Retinal pigment epithelial cell (primary cell): Measurements from ENCODE around the gene TTC16.

ENCODE experiments used
- DNase-seq: peaks from one replicate; pipeline ENCODE4 v3.0.0-alpha.2; 2010; ENCODE audit warnings: low read depth
- H3K4me3 ChIP-seq: 2 replicates; pipeline ENCODE4 v1.5.1; 2011; ENCODE audit warnings: mild to moderate bottlenecking, low read length, control low read depth, moderate library complexity
- TF ChIP-seq, protein P1 (sequence below): conservative IDR thresholded peaks from 2 replicates; pipeline ENCODE4 v1.5.1; 2011; ENCODE audit warnings: low read depth, low read length, control low read depth, inconsistent platforms

Gene TTC16, protein sequence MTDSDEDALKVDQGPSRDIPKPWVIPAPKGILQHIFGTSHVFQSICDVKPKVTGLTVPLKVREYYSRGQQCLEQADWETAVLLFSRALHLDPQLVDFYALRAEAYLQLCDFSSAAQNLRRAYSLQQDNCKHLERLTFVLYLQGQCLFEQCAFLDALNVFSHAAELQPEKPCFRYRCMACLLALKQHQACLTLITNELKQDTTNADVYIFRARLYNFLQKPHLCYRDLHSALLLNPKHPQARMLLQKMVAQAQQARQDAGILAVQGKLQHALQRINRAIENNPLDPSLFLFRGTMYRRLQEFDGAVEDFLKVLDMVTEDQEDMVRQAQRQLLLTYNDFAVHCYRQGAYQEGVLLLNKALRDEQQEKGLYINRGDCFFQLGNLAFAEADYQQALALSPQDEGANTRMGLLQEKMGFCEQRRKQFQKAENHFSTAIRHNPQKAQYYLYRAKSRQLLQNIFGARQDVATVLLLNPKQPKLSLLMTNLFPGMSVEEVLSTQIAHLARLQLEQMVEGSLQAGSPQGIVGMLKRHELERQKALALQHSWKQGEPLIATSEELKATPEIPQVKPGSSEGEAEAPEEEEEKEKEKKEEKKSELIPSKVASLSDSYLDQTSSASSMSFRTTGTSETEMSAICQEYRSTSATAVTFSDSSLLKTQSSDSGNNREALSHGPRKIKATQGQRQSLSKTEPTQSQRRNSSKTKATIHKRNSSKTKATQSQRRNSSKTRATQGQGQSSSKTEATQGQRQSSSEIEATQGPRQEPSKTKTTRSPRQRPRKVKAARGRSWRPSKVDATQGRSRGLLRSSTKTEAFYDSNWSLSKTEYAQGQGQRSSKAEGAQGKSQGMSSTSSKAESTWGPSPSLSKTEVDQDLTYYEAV

DNA sequence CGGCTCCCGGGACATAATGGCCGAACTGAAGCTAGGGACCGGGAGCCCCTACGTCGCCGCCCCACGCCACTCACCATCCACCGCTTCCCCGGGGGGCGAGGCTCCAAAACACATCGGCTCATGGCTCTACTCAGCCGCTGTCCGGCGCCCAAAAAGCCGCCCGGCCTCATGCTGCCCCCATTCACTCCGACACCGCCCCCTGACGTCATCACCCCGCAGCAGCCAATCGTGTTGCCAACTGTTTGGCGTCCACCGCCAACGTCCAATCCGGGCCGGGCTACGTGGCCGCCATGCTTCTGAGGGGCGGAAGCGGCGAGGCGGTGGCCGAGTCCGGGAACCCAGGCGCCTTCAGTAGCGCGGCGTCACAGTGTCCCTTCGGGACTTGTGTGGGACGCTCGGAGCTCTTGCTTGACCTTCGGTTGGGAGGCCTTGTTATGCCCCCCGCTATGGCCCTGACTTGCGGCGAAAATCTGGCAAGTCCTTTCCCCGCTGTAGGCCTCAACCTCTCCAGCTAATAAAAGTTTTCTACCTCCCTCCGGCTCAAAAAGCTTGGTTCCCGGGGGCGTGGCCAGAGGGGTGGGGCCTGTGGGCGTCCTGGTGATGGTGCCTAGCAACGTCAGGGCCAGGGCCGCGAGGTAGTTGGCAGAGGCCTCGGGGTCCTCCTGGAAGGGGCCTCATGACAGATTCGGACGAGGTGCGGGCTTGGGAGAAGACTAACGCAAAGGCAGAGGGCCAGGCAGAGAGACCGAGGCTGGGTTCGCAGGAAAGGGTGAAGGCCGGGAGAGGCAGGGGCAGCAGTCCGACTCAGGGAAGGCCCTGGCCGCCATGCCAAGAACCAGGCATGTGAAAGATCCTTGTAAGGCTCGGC lies at the start of gene TTC16, which contains the start of gene PTRH1:
Gene TTC16 (plus strand): TSS at position 610 of the 868 bp plus-strand sequence. CDS start 67 bp downstream, at position 677.
Gene PTRH1 (minus strand): TSS at position 194 of the 868 bp plus-strand sequence. CDS start 24 bp downstream, at position 170.
- DNase-seq: peak; percentile 67
- TF ChIP-seq, protein P1, sequence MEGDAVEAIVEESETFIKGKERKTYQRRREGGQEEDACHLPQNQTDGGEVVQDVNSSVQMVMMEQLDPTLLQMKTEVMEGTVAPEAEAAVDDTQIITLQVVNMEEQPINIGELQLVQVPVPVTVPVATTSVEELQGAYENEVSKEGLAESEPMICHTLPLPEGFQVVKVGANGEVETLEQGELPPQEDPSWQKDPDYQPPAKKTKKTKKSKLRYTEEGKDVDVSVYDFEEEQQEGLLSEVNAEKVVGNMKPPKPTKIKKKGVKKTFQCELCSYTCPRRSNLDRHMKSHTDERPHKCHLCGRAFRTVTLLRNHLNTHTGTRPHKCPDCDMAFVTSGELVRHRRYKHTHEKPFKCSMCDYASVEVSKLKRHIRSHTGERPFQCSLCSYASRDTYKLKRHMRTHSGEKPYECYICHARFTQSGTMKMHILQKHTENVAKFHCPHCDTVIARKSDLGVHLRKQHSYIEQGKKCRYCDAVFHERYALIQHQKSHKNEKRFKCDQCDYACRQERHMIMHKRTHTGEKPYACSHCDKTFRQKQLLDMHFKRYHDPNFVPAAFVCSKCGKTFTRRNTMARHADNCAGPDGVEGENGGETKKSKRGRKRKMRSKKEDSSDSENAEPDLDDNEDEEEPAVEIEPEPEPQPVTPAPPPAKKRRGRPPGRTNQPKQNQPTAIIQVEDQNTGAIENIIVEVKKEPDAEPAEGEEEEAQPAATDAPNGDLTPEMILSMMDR: no peak
- peak within 1 kb of the TSS; percentile 88 for H3K4me3 ChIP-seq

DNA sequence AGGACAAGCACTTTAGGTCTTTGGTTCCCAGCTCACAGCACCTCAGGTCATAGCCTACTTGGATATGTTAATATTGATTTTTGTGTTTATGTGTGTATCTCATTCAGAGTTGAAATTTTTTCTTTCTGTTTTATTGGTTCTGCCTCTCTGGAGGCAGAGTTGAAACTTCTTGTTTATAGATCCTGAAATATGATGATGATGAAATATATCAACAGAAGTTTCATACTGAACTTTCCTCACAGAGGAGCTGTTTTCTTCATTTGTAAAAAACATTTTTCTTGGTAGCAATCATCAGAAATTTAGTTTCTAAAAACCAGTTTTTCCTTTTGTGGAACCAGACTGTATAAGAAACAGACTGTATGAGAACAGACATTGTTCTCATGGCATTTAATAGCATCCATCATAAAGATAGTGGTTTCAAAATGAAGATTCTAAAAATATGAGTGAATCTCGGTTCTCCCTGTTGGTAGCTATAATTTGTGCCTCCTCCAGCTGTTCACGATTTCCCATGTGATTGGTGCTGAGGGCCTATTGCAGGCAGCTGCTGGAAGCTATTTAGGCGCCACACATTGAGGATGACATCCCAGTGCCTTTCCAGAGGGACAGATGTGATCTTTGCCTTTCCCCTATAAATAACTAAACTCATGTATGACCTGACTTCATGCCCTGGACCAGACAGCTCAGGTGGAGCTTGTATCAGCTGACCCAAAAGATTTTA lies 48.6 kb upstream of the TTC16 start:
- no peak for DNase-seq
- no peak overlapping the region for H3K4me3 ChIP-seq
- TF ChIP-seq, protein P1: no peak

DNA sequence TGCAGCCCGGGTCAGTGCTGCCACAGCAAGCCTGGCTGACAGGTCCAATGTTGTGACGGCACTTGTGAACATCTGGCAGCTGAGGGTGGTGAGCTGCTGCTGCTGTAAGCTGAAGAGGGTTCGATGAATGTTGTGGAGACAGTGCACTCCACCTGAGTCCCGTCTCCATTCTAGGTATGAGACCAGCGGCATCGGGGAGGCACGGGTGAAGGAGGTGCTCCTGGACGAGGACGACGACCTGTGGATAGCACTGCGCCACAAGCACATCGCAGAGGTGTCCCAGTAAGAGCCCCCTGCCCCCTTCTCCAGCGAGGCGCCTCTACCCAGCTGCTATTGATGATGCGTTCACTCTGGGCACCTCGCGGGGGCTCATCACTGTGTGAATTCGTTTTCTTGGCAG lies 48.0 kb upstream of the TTC16 start:
- no peak overlapping the region for H3K4me3 ChIP-seq
- TF ChIP-seq, protein P1: no peak
- no peak for DNase-seq

DNA sequence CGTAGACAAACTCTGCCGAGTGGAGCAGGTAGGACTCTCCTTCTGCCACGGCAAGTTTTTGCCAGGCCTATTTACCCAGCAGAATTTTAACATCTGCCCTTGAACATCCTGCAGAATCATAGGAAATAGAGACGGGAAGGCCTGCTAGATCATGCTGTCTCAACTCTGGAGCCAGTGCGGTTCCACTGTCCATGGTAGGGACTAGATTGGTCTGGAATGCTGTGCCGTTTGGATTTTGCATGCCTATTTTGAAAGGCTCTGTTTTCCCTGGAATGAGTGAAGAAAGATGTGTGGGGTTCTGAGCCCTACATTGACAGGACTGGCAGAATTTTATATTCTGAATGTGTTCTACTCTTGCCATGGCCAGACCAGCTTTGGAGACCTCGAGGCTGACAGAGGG lies 42.6 kb upstream of the TTC16 start:
- no peak for DNase-seq
- TF ChIP-seq, protein P1: no peak
- H3K4me3 ChIP-seq: no peak overlapping the region

DNA sequence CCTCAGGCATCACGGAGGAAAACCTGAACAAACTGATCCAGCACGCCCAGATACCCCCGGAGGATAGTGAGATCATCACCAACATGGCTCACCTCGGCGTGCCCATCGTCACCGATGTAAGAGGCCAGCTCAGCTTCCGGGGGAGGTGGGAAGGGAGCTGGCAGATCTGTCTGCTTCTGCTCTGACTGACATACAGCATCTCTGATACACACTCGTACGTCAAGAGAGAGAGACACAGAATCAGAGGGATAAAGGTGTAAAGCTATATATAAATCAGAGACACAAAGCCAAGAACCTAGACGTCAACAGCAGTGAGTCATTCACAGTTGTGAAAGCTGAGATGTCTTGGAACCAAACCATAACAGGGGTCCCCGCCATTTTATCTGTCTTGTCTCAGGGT lies 39.2 kb upstream of the TTC16 start:
- DNase-seq: no peak
- no peak overlapping the region for H3K4me3 ChIP-seq
- TF ChIP-seq, protein P1: no peak

DNA sequence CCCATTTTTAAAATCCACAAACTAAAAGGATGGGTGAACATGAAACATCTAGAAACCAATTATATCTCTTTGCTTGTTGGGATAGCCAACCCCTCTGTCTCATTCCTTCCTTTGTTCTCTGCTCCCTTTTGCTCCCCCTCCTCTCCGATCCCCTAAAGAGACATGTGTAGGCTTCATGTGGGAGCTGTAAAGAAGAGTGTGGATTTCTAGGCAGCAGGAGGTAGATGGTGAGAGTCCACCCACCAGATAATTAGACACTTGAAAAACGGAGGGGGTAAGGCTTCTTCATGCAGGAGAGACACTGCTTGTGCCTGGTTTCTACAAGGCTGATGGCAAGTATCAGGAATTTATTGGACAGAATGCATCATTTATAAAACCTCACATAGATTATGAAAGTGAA lies 36.4 kb upstream of the TTC16 start:
- H3K4me3 ChIP-seq: no peak overlapping the region
- DNase-seq: no peak
- TF ChIP-seq, protein P1: no peak
